GM12878 (cell line): ENCODE results near the gene MAMDC2. TPM values are rescaled to one million over a fixed set of nuclear protein-coding genes. Genes with fewer than 3 reads are reported as not detected.

Experiments used
- ATAC-seq: fragments of 200-7000 bp; cut with Tn5 transposase; 3 replicates; pipeline ENCODE4 v1.9.1; 2020; ENCODE audit warnings: mild to moderate bottlenecking, moderate library complexity
- BruUV-seq: library from RNA; stranded (reverse); fragments of 400-500 nt; replicated peaks from 2 replicates; lab custom pipeline; 2021; lab: Mats Ljungman, UMichigan
- CTCF ChIA-PET: fragments of 300-600 bp; sonication (Branson Sonifier 250); formaldehyde crosslinking; extraction: SDS; loops from one replicate; lab custom pipeline; 2021; ENCODE audit warnings: inconsistent platforms; lab: Yijun Ruan, JAX
- POLR2A ChIA-PET: fragments of 350-600 bp; formaldehyde crosslinking; extraction: SDS; loops from one replicate; lab custom pipeline; 2021; ENCODE audit warnings: inconsistent platforms; lab: Charles Lee
- RAD21 ChIA-PET: fragments of 300-600 bp; sonication (Branson Sonifier 250); formaldehyde crosslinking; loops from one replicate; lab custom pipeline; 2023; ENCODE audit warnings: antibody characterized with exemption; ENCODE audit not compliant: unreplicated experiment; lab: Charles Lee
- SMC1A ChIA-PET: fragments of 300-600 bp; sonication (Branson Sonifier 250); formaldehyde crosslinking; loops from one replicate; lab custom pipeline; 2023; ENCODE audit not compliant: unreplicated experiment, uncharacterized antibody; lab: Charles Lee
- DNase-seq: peaks from one replicate; pipeline ENCODE4 v3.0.0-alpha.2; 2011; ENCODE audit warnings: low read depth, low spot score
- FAIRE-seq: peaks from 3 replicates; lab custom pipeline; 2011; peaks lifted over from hg19 to GRCh38; lab: Jason Lieb, UNC
- H2AFZ ChIP-seq: 2 replicates; pipeline ENCODE4 v1.6.0; 2011; ENCODE audit warnings: low read depth, low read length, control low read depth; ENCODE audit not compliant: control insufficient read depth
- H3K27ac ChIP-seq: 2 replicates; pipeline ENCODE4 v1.5.1; 2011; ENCODE audit warnings: control low read depth; ENCODE audit not compliant: control insufficient read depth, insufficient read depth
- H3K27me3 ChIP-seq, 2 experiments: replicated peaks in 1 of 2; 2 replicates each; pipeline versions ENCODE4 v1.6.0 to v1.6.1; 2011; ENCODE audit warnings: low read length in 1 of 2; ENCODE audit not compliant: control insufficient read depth in 2 of 2, insufficient read depth in 2 of 2
- H3K36me3 ChIP-seq, 2 experiments: 2 replicates each; pipeline ENCODE4 v1.5.1; 2011; ENCODE audit warnings: low read length in 1 of 2; ENCODE audit not compliant: control insufficient read depth in 2 of 2, insufficient read depth in 2 of 2
- H3K4me1 ChIP-seq: 2 replicates; pipeline ENCODE4 v1.6.1; 2011; ENCODE audit warnings: mild to moderate bottlenecking, low read length, moderate library complexity, mixed read lengths; ENCODE audit not compliant: control insufficient read depth, insufficient read depth
- H3K4me2 ChIP-seq: 2 replicates; pipeline ENCODE4 v1.6.0; 2011; ENCODE audit warnings: control low read depth; ENCODE audit not compliant: control insufficient read depth, insufficient read depth
- H3K4me3 ChIP-seq: fragments of 200-600 bp; sonication (generic); 2 replicates; pipeline ENCODE4 v1.5.1; 2016
- H3K79me2 ChIP-seq: 2 replicates; pipeline ENCODE4 v1.6.0; 2011; ENCODE audit warnings: low read length; ENCODE audit not compliant: control insufficient read depth, insufficient read depth
- H3K9ac ChIP-seq: 2 replicates; pipeline ENCODE4 v1.8.0; 2011; ENCODE audit warnings: low read length, control low read depth, mixed read lengths; ENCODE audit not compliant: control insufficient read depth, insufficient read depth
- H3K9me3 ChIP-seq: replicated peaks from 3 replicates; pipeline ENCODE4 v1.5.1; 2011; ENCODE audit warnings: mild to moderate bottlenecking, low read length; ENCODE audit not compliant: control insufficient read depth, insufficient read depth
- H4K20me1 ChIP-seq: 2 replicates; pipeline ENCODE4 v1.6.0; 2011; ENCODE audit not compliant: control insufficient read depth, insufficient read depth
- BACH1 ChIP-seq: fragments of 450-650 bp; IDR thresholded peaks from 2 replicates; pipeline ENCODE4 v1.6.1; 2017; ENCODE audit warnings: mild to moderate bottlenecking, borderline replicate concordance
- BCL3 ChIP-seq: IDR thresholded peaks from 2 replicates; pipeline ENCODE4 v1.6.1; 2011; ENCODE audit warnings: borderline replicate concordance, low read depth, mild to moderate bottlenecking, moderate library complexity, low read length; ENCODE audit not compliant: insufficient read depth, poor library complexity, severe bottlenecking
- BMI1 ChIP-seq: fragments of 450-650 bp; IDR thresholded peaks from 2 replicates; pipeline ENCODE4 v1.6.1; 2016; ENCODE audit warnings: mild to moderate bottlenecking, moderate library complexity, borderline replicate concordance
- CBX3 ChIP-seq: fragments of 200-600 bp; sonication (generic); IDR thresholded peaks from 2 replicates; pipeline ENCODE4 v1.6.1; 2016; ENCODE audit warnings: low read depth, borderline replicate concordance
- NR2C2 ChIP-seq: IDR thresholded peaks from 2 replicates; pipeline ENCODE4 v1.6.1; 2011; ENCODE audit warnings: borderline replicate concordance, low read depth; ENCODE audit not compliant: control insufficient read depth, insufficient read length
- POLR2AphosphoS2 ChIP-seq: IDR thresholded peaks from 2 replicates; pipeline ENCODE4 v1.6.1; 2011; ENCODE audit warnings: low read depth, mild to moderate bottlenecking, low read length, improper control_type of control experiment, moderate library complexity
- RAD21 ChIP-seq: IDR thresholded peaks from 2 replicates; pipeline ENCODE4 v1.6.1; 2011; ENCODE audit warnings: mild to moderate bottlenecking, low read depth, low read length, moderate library complexity; ENCODE audit not compliant: insufficient read depth
- SMARCA5 ChIP-seq: fragments of 450-650 bp; IDR thresholded peaks from 2 replicates; pipeline ENCODE4 v1.6.1; 2017; ENCODE audit warnings: mild to moderate bottlenecking
- ZBTB33 ChIP-seq: fragments of 450-650 bp; IDR thresholded peaks from 2 replicates; pipeline ENCODE4 v1.6.1; 2017; ENCODE audit warnings: mild to moderate bottlenecking
- WGBS: methylation state at CpG from one replicate; pipeline ENCODE4 v1.1.6; 2016; ENCODE audit warnings: low lambda C conversion rate; ENCODE audit not compliant: insufficient replicate concordance, insufficient coverage; ENCODE audit errors: missing lambda C conversion rate; 5-methylcytosine and 5-hydroxymethylcytosine counted together
- in situ Hi-C: fragments of 300-500 bp; cut with MboI; formaldehyde crosslinking; loops from 9 replicates; pipeline ENCODE4 v1.14.3; 2018; ENCODE audit warnings: mixed read lengths
- intact Hi-C: fragments of 100-400 bp; cut with micrococcal nuclease; formaldehyde crosslinking; loops from one replicate; pipeline ENCODE4 v1.14.2; 2022; ENCODE audit not compliant: unreplicated experiment
- polyA plus RNA-seq, 11 experiments: library from polyadenylated mRNA; depleted of rRNA in 4 of 11; unstranded in 6 of 11; stranded (reverse) in 5 of 11; fragments of >200 nt; fragmentation: Nextera tagmentation in 4 of 11; fragmentation: Illumina TruSeq in 1 of 11; extraction: Ambion mirVana in 4 of 11; extraction: Trizol in 1 of 11; gene quantifications; 1 replicate in 1 of 11; 2 replicates in 10 of 11; pipeline versions ENCODE4 v1.2.1 to v1.2.3, GENCODE V29; 2011 to 2016; ENCODE audit warnings: inconsistent platforms in 2 of 11, missing spikeins in 2 of 11, low read depth in 1 of 11
- total RNA-seq, 4 experiments: library from RNA; depleted of rRNA in 3 of 4; stranded (reverse); fragments of >200 nt in 3 of 4; fragmentation: Illumina TruSeq in 1 of 4; extraction: Trizol in 1 of 4; gene quantifications; 2 replicates each; pipeline versions ENCODE4 v1.2.1 to v1.2.3, GENCODE V29; 2013 to 2021

MAMDC2 gene
- total and polyA plus RNA-seq, 10 of the 15 experiments (the other 5 are each of a cell fraction or from before 2014, with no cell fraction given) = 0.01 to 0.09 TPM; not detected in 8

- no peaks in the 10 kb centered on the region for H4K20me1 ChIP-seq
- RAD21 ChIA-PET = no interaction called here
- no peak for ATAC-seq
- no peak overlapping the region for H3K27ac ChIP-seq
- no peak overlapping the region for H2AFZ ChIP-seq
- H3K9me3 ChIP-seq = no peaks in the 10 kb centered on the region
- CTCF ChIA-PET = no interaction called here
- POLR2A ChIA-PET = no interaction called here
- H3K4me2 ChIP-seq = no peak overlapping the region
- intact Hi-C loops (no loop called here), in situ Hi-C loops (no loop called here)
- no peak for FAIRE-seq
- H3K36me3 ChIP-seq = no peaks in the 10 kb centered on the region
- SMC1A ChIA-PET = no interaction called here
- 6% methylated on average over 3 of the region's 3 CpGs for WGBS
- no peak for DNase-seq
- TF ChIP-seq SMARCA5 = no peak
- 0 out of 2 replicates have a peak, but pooled peaks have one; percentile 9 for TF ChIP-seq RAD21
- no peaks in the 10 kb centered on the region for H3K4me1 ChIP-seq
- no peaks in the 10 kb centered on the region for H3K79me2 ChIP-seq
- no peak overlapping the region for H3K4me3 ChIP-seq
- BruUV-seq = no TSS peak
- H3K9ac ChIP-seq = no peak overlapping the region
- H3K27me3 ChIP-seq = peaks cover 0 to 2% of the 10 kb centered on the region in 2 experiments; a peak in 1 of 4 replicates
These were observed 104.0 kb downstream of the MAMDC2 start for GRCh38 chr9:70147651-70148050.

- FAIRE-seq = no peak
- H3K27ac ChIP-seq = no peak overlapping the region
- H3K4me1 ChIP-seq = no peaks in the 10 kb centered on the region
- no peak for DNase-seq
- ChIA-PET CTCF (interaction anchor here (1.6 kb wide), 1 partner anchor 39 kb away, joined by 3 read pairs; no protein-coding TSS in a partner anchor), RAD21 (no interaction called here)
- no peak overlapping the region for H2AFZ ChIP-seq
- WGBS = 15% methylated on average over 3 of the region's 3 CpGs
- no peak overlapping the region for H3K4me2 ChIP-seq
- no peaks in the 10 kb centered on the region for H4K20me1 ChIP-seq
- 0 out of 4 replicates have a peak, but pooled peaks cover 0 to 2% of the 10 kb centered on the region in 2 experiments for H3K27me3 ChIP-seq
- no peak overlapping the region for H3K9ac ChIP-seq
- no peak overlapping the region for H3K4me3 ChIP-seq
- no peak for TF ChIP-seq BCL3
- no peak for TF ChIP-seq CBX3
- TF ChIP-seq POLR2AphosphoS2 = no peak
- no peak for TF ChIP-seq BACH1
- no peak for TF ChIP-seq NR2C2
- no peak for TF ChIP-seq BMI1
- no peak for TF ChIP-seq ZBTB33
- TF ChIP-seq, all 136 proteins: peak for 0
- POLR2A ChIA-PET = no interaction called here
- in situ Hi-C loops (no loop called here), intact Hi-C loops (no loop called here)
- no TSS peak for BruUV-seq
- no peaks in the 10 kb centered on the region for H3K9me3 ChIP-seq
- no peaks in the 10 kb centered on the region for H3K79me2 ChIP-seq
- ATAC-seq = no peak
- SMC1A ChIA-PET = interaction anchor here (0.7 kb wide), 1 partner anchor 450 kb away, joined by 3 read pairs; no protein-coding TSS in a partner anchor
- no peaks in the 10 kb centered on the region for H3K36me3 ChIP-seq
These were observed 108.7 kb downstream of the MAMDC2 start for GRCh38 chr9:70152350-70152749.
